ENCODE results near the gene ZNF853. TPM values are rescaled to one million over a fixed set of nuclear protein-coding genes. Genes with fewer than 3 reads are reported as not detected.

ZNF853 gene
- total and polyA plus RNA-seq, 2 of the 8 experiments (the other 6 are each of a cell fraction or from before 2014, with no cell fraction given): 4.3 to 5.7 TPM

GRCh38 chr7:6643915-6644625 is 28.7 kb downstream of the ZNF853 start:
- no peaks in the 10 kb centered on the region; a peak in 1 of 7 replicates for H3K4me1 ChIP-seq (replicated peaks in 1 of 4; ENCODE audit: control insufficient read depth in 3 of 4, insufficient read depth in 4 of 4, low read length in 3 of 4)
- no peak overlapping the region for H3K18ac ChIP-seq (ENCODE audit: extremely low read depth, low read length)
- no peaks in the 10 kb centered on the region; a peak in 1 of 7 replicates for H3K27me3 ChIP-seq (replicated peaks in 1 of 4; ENCODE audit: control insufficient read depth in 3 of 4, extremely low read depth in 1 of 4, insufficient read depth in 3 of 4, low read length in 3 of 4)
- no peak overlapping the region for H2AFZ ChIP-seq (ENCODE audit: low read length)
- H4K91ac ChIP-seq (replicated peaks; ENCODE audit: insufficient read length, low read length): no peak overlapping the region
- no peak overlapping the region for H3K23ac ChIP-seq (ENCODE audit: insufficient read length)
- H3K36me3 ChIP-seq (ENCODE audit: control insufficient read depth in 2 of 4, insufficient read depth in 4 of 4, low read length in 3 of 4): peaks cover 0 to 10% (median 3%) of the 10 kb centered on the region in 4 experiments; a peak in 4 of 8 replicates
- H2BK12ac ChIP-seq (ENCODE audit: low read depth, low read length): no peak overlapping the region
- H3K9me3 ChIP-seq (ENCODE audit: insufficient read depth in 2 of 2, low read depth in 1 of 2, low read length in 1 of 2): no peaks in the 10 kb centered on the region
- H4K20me1 ChIP-seq (replicated peaks in 1 of 2; ENCODE audit: control insufficient read depth in 1 of 2, insufficient read depth in 2 of 2, low read length in 2 of 2): peaks cover 0 to 9% of the 10 kb centered on the region in 2 experiments
- TF ChIP-seq SP1 (IDR thresholded peaks at IDR 0.05; ENCODE audit: low read depth, low read length) (no peak), HDAC2 (IDR thresholded peaks at IDR 0.05; ENCODE audit: borderline replicate concordance in 1 of 2, low read depth in 2 of 2, low read length in 2 of 2) (no peak), TBP (IDR thresholded peaks at IDR 0.05; ENCODE audit: low read depth, low read length) (no peak), CBX8 (IDR thresholded peaks at IDR 0.05; ENCODE audit: borderline replicate concordance, low read depth, low read length) (no peak)
- H3K79me1 ChIP-seq (ENCODE audit: low read depth, low read length): peaks cover 5% of the 10 kb centered on the region; the same call in 1 of the 2 replicates
- no peak overlapping the region for H2AK5ac ChIP-seq (ENCODE audit: low read depth, low read length)
- H2BK5ac ChIP-seq (ENCODE audit: low read depth, low read length): no peak overlapping the region
- no peak overlapping the region for H4K5ac ChIP-seq (ENCODE audit: insufficient read length, low read depth, low read length)
- no peak overlapping the region for H2BK20ac ChIP-seq (ENCODE audit: low read length)
- no peak for FAIRE-seq
- no peak overlapping the region for H3K27ac ChIP-seq (ENCODE audit: low read depth, low read length)
- H3K23me2 ChIP-seq (ENCODE audit: low read depth, low read length): no peaks in the 10 kb centered on the region
- no peak overlapping the region for H2BK120ac ChIP-seq (replicated peaks; ENCODE audit: low read depth, low read length)
- H2BK15ac ChIP-seq (ENCODE audit: low read length): no peak overlapping the region
- POLR2A ChIA-PET (ENCODE audit: partially characterized antibody): interaction anchor here (1.0 to 1.3 kb wide), 2 partner anchors 25 to 66 kb away, joined by 3 read pairs; no protein-coding TSS in a partner anchor
- H3K79me2 ChIP-seq (ENCODE audit: control insufficient read depth in 1 of 2, insufficient read depth in 2 of 2, low read length in 2 of 2): no peaks in the 10 kb centered on the region
- H3K9ac ChIP-seq (replicated peaks in 1 of 4; ENCODE audit: extremely low read depth in 1 of 4, low read depth in 3 of 4, low read length in 3 of 4): no peak overlapping the region
- no peak overlapping the region for H3K4me3 ChIP-seq (ENCODE audit: extremely low read depth in 1 of 4, insufficient read depth in 2 of 4, low read depth in 3 of 4, low read length in 4 of 4)
- H3K14ac ChIP-seq (ENCODE audit: insufficient read length): no peak overlapping the region
- WGBS, 2 experiments (ENCODE audit: extremely low coverage in 1 of 2, insufficient coverage in 1 of 2, insufficient read length in 1 of 2, insufficient replicate concordance in 2 of 2, low coverage in 1 of 2, low lambda C conversion rate in 2 of 2, missing lambda C conversion rate in 1 of 2): 90% methylated on average over 20 of the region's 21 CpGs; no CpG with 5 or more reads in 1 of the 2 experiments
- DNase-seq (ENCODE audit: low read depth in 1 of 2, low spot score in 2 of 2): no peak
- no peak overlapping the region for H4K8ac ChIP-seq (ENCODE audit: extremely low read depth, insufficient read depth, low read length)
- H3K4ac ChIP-seq (replicated peaks; ENCODE audit: insufficient read length, low read depth, low read length): no peak overlapping the region
- H3K4me2 ChIP-seq (ENCODE audit: insufficient read depth in 1 of 2, low read depth in 2 of 2, low read length in 2 of 2): no peak overlapping the region
- no peak overlapping the region for H3K56ac ChIP-seq (replicated peaks; ENCODE audit: insufficient read length, low read depth, low read length)
- CTCF ChIA-PET (ENCODE audit: partially characterized antibody): interaction anchor here (1.4 kb wide), 1 partner anchor 9 kb away, joined by 3 read pairs; no protein-coding TSS in a partner anchor
